Fibroblast of lung (primary cell): ENCODE measurements around the gene C1QL3. TPM values are rescaled to one million over a fixed set of nuclear protein-coding genes. Genes with fewer than 3 reads are reported as not detected.

Source experiments
- DNase-seq, 2 donors: peaks; one replicate each; pipeline versions ENCODE4 v3.0.0 to v3.0.0-alpha.2; 2010; ENCODE audit warnings: low read depth in 2 of 2
- H2AFZ ChIP-seq: 2 replicates; pipeline ENCODE4 v1.5.1; 2012; ENCODE audit warnings: low read length, control low read depth, inconsistent platforms
- H3K27ac ChIP-seq: 2 replicates; pipeline ENCODE4 v1.5.1; 2011; ENCODE audit warnings: low read length, control low read depth; ENCODE audit not compliant: insufficient read depth
- H3K27me3 ChIP-seq: 2 replicates; pipeline ENCODE4 v1.5.1; 2011; ENCODE audit warnings: mild to moderate bottlenecking, low read length; ENCODE audit not compliant: control insufficient read depth, insufficient read depth
- H3K36me3 ChIP-seq: 2 replicates; pipeline ENCODE4 v1.5.1; 2011; ENCODE audit warnings: low read length; ENCODE audit not compliant: control insufficient read depth, insufficient read depth
- H3K4me1 ChIP-seq: 2 replicates; pipeline ENCODE4 v1.5.1; 2011; ENCODE audit warnings: low read length; ENCODE audit not compliant: control insufficient read depth, insufficient read depth; ENCODE audit errors: extremely low read depth
- H3K4me2 ChIP-seq: 2 replicates; pipeline ENCODE4 v1.5.1; 2011; ENCODE audit warnings: low read length, control low read depth; ENCODE audit not compliant: insufficient read depth; ENCODE audit errors: extremely low read depth
- H3K4me3 ChIP-seq, 4 experiments: fragments of 200-600 bp in 1 of 4; sonication (generic) in 1 of 4; replicated peaks in 1 of 4; 2 replicates each; pipeline ENCODE4 v1.5.1; 2011 to 2016; ENCODE audit warnings: low read length in 4 of 4, low read depth in 3 of 4, mild to moderate bottlenecking in 3 of 4, control low read depth in 2 of 4, inconsistent platforms in 1 of 4, mixed read lengths in 1 of 4; ENCODE audit not compliant: insufficient read depth in 1 of 4; ENCODE audit errors: control extremely low read depth in 1 of 4
- H3K79me2 ChIP-seq: 2 replicates; pipeline ENCODE4 v1.5.1; 2012; ENCODE audit warnings: mild to moderate bottlenecking, low read length, inconsistent platforms; ENCODE audit not compliant: control insufficient read depth, insufficient read depth
- H3K9ac ChIP-seq: 2 replicates; pipeline ENCODE4 v1.5.1; 2011; ENCODE audit warnings: mild to moderate bottlenecking, low read length, control low read depth; ENCODE audit not compliant: insufficient read depth
- H3K9me3 ChIP-seq: 2 replicates; pipeline ENCODE4 v1.5.1; 2012; ENCODE audit warnings: low read depth, low read length; ENCODE audit not compliant: control insufficient read depth, insufficient read depth
- H4K20me1 ChIP-seq: 2 replicates; pipeline ENCODE4 v1.5.1; 2011; ENCODE audit warnings: low read length; ENCODE audit not compliant: control insufficient read depth, insufficient read depth; ENCODE audit errors: extremely low read depth
- EZH2 ChIP-seq: IDR thresholded peaks from 2 replicates; pipeline ENCODE4 v1.5.1; 2012; ENCODE audit warnings: low read length, control low read depth, mild to moderate bottlenecking; ENCODE audit errors: missing control alignments
- polyA minus RNA-seq: library from RNA; depleted of rRNA, polyadenylated mRNA; stranded (reverse); fragments of >200 nt; gene quantifications from 2 replicates; pipeline ENCODE4 v1.2.3, GENCODE V29; 2011; ENCODE audit warnings: low replicate concordance
- polyA plus RNA-seq, 2 donors: library from polyadenylated mRNA; depleted of rRNA in 1 of 2; stranded (reverse) in 1 of 2; unstranded in 1 of 2; fragments of >200 nt; gene quantifications; 2 replicates each; pipeline ENCODE4 v1.2.1, GENCODE V29; 2011 to 2012; ENCODE audit warnings: missing spikeins in 1 of 2
- total RNA-seq: library from RNA; depleted of rRNA; stranded (reverse); fragments of >200 nt; gene quantifications from 2 replicates; pipeline ENCODE4 v1.2.1, GENCODE V29; 2014
- TF ChIP-seq, protein P1 (sequence below), 2 donors: IDR thresholded peaks in 1 of 2; conservative IDR thresholded peaks in 1 of 2; 1 replicate in 1 of 2; 2 replicates in 1 of 2; pipeline ENCODE4 v1.5.1; 2011 to 2012; ENCODE audit warnings: low read length in 2 of 2, control low read depth in 1 of 2, inconsistent platforms in 1 of 2, low read depth in 1 of 2, mild to moderate bottlenecking in 1 of 2

The C1QL3 gene
- total RNA-seq: 0.17 TPM in 1 of 2 replicates, not detected in the other
- polyA plus RNA-seq: not detected in 2 replicates
- 0.12 TPM in 1 of 2 replicates, not detected in the other for polyA plus RNA-seq (2012)
- polyA minus RNA-seq: not detected in 2 replicates

DNA sequence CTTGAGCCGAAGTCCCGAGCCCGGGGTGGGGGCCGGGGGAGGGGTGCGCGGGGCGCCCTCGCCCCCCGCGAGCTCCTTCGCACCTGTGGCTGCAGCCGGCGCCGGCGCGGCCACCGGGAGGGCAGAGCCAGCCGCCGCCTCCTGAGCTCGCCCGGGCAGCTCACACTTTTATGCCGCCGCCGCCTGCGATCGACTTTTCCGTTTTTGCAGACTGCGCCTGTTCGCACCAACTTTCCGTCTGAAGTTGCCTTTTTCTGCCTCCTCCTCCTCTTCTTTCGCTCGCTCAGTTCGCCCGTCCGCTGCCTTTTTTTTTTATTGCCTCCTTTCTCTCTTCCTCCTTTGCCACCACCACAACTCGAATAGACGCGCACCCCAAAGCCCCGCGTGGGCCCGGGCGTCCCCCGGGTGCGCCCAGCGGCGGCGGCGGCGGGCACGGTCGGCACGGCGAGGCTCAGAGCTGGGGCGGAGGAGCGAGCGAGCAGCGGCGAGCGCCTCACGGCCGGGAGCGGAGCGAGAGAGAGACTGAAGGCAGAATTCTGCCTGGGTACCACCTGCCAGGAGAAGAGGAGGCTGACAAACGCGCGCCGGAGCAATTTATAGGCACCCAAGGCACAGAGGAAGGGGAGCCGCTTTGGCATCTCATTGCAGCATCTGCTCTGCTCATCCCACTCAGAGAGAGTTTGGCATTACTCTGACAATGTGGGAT, at the start of gene C1QL3:
Gene C1QL3, minus strand, starts transcription at position 569 of the 706 bp plus-strand sequence. CDS start 814 bp downstream, outside the sequence.
- peaks cover 41% of the 10 kb centered on the region for H3K27me3 ChIP-seq
- H2AFZ ChIP-seq: no peak within 1 kb of the TSS
- H3K27ac ChIP-seq: no peak within 1 kb of the TSS
- H3K4me1 ChIP-seq: no peaks in the 10 kb centered on the region
- H4K20me1 ChIP-seq: no peaks in the 10 kb centered on the region
- H3K4me3 ChIP-seq: peak within 1 kb of the TSS; percentile 21 to 47 (median 40)
- peak; percentile 4 for TF ChIP-seq EZH2
- TF ChIP-seq, protein P1, sequence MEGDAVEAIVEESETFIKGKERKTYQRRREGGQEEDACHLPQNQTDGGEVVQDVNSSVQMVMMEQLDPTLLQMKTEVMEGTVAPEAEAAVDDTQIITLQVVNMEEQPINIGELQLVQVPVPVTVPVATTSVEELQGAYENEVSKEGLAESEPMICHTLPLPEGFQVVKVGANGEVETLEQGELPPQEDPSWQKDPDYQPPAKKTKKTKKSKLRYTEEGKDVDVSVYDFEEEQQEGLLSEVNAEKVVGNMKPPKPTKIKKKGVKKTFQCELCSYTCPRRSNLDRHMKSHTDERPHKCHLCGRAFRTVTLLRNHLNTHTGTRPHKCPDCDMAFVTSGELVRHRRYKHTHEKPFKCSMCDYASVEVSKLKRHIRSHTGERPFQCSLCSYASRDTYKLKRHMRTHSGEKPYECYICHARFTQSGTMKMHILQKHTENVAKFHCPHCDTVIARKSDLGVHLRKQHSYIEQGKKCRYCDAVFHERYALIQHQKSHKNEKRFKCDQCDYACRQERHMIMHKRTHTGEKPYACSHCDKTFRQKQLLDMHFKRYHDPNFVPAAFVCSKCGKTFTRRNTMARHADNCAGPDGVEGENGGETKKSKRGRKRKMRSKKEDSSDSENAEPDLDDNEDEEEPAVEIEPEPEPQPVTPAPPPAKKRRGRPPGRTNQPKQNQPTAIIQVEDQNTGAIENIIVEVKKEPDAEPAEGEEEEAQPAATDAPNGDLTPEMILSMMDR (conservative IDR thresholded peaks at IDR 0.05 in 1 of 2, IDR thresholded peaks at IDR 0.05 in 1 of 2; ENCODE audit: low read depth in 1 of 2, low read length in 2 of 2): no peak
- H3K9ac ChIP-seq: no peak within 1 kb of the TSS
- no peaks in the 10 kb centered on the region for H3K79me2 ChIP-seq
- no peaks in the 10 kb centered on the region for H3K9me3 ChIP-seq
- H3K36me3 ChIP-seq: no peaks in the 10 kb centered on the region
- H3K4me2 ChIP-seq: peak within 1 kb of the TSS; percentile 59
- peak; percentile 34 to 42 for DNase-seq

DNA sequence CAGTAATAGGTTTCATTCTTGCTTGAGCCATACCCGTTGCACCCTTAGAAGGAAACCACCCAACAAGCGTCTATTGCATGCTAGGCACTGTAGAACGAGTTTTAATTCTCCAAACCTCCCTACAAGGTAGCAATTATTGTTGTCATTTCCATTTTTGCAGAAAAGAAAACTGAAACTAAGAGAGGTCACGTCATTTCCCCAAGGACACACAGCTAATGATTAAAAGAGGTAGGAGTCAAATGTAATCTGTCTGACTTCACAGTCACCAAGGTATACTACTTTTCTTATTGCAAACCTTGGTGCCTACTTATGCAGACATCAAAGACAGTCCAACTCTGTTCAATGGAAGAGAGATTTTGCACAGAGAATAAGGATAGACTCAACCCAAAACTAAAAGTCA, 49.1 kb upstream of the C1QL3 start:
- H3K79me2 ChIP-seq: no peaks in the 10 kb centered on the region
- H3K27ac ChIP-seq: no peak overlapping the region
- H4K20me1 ChIP-seq: no peaks in the 10 kb centered on the region
- TF ChIP-seq EZH2: no peak
- TF ChIP-seq, protein P1 (conservative IDR thresholded peaks at IDR 0.05 in 1 of 2, IDR thresholded peaks at IDR 0.05 in 1 of 2; ENCODE audit: low read depth in 1 of 2, low read length in 2 of 2): no peak
- no peaks in the 10 kb centered on the region for H3K27me3 ChIP-seq
- no peak overlapping the region for H3K4me3 ChIP-seq
- no peak overlapping the region for H3K4me2 ChIP-seq
- H2AFZ ChIP-seq: no peak overlapping the region
- H3K4me1 ChIP-seq: no peaks in the 10 kb centered on the region
- no peak overlapping the region for H3K9ac ChIP-seq
- H3K36me3 ChIP-seq: no peaks in the 10 kb centered on the region
- no peaks in the 10 kb centered on the region for H3K9me3 ChIP-seq
- DNase-seq: no peak

DNA sequence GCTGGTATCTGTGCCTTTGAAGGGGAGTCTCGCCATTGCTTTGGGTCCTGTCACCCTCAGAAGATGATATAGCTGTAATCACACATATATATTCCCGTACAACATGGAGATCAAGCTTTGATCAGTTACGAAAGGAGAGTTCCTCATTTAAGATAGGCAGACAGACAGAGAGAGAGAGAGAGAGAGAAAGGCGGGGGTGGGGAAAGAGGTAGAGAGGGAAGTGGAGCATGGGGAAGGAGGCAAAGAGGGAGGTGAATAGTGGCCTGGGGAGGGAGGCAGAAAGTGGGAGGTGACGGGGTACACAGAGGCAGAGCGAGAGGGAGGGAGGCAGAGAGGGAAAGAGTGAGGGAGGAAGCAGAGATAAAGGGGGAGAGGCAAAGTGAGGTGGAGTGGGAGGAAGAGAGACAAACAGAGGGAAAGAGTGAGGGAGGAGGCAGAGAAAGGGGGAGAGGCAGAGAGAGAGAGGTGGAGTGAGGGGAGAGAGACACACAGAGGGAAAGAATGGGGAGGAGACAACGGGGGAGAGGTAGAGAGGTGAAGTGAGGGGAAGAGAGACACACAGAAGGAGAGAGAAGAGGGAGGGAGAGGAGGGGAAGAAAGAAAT, 44.6 kb upstream of the C1QL3 start:
- Histone ChIP-seq H3K36me3 (no peaks in the 10 kb centered on the region), H3K9ac (no peak overlapping the region), H3K4me1 (no peaks in the 10 kb centered on the region), H2AFZ (no peak overlapping the region), H3K4me2 (no peak overlapping the region), H3K4me3 (peak overlapping the region in 1 of 4 experiments; percentile 8), H3K9me3 (no peaks in the 10 kb centered on the region), H4K20me1 (no peaks in the 10 kb centered on the region), H3K79me2 (no peaks in the 10 kb centered on the region), H3K27me3 (no peaks in the 10 kb centered on the region), H3K27ac (no peak overlapping the region)
- no peak for DNase-seq
- TF ChIP-seq EZH2: no peak
- TF ChIP-seq, protein P1 (conservative IDR thresholded peaks at IDR 0.05 in 1 of 2, IDR thresholded peaks at IDR 0.05 in 1 of 2; ENCODE audit: low read depth in 1 of 2, low read length in 2 of 2): no peak
